Left forelimb (tissue), 1 donor: ENCODE results near the gene GABARAP.
"Not testable (repeated sequence)": the region's sequence is repeated elsewhere in the genome, so short reads cannot be mapped to it uniquely, and the experiment has no call there.

Experiments used
- DNase-seq: peaks from one replicate; pipeline ENCODE4 v3.0.0-alpha.2; 2018; ENCODE audit warnings: low spot score

Gene GABARAP

GRCh38 chr17:7260651-7261378 is 18.6 kb upstream of the GABARAP start:
- DNase-seq, result no peak

- DNase-seq, result no peak
Measured at GRCh38 chr17:7260151-7260550, 17.9 kb upstream of the GABARAP start.

DNA sequence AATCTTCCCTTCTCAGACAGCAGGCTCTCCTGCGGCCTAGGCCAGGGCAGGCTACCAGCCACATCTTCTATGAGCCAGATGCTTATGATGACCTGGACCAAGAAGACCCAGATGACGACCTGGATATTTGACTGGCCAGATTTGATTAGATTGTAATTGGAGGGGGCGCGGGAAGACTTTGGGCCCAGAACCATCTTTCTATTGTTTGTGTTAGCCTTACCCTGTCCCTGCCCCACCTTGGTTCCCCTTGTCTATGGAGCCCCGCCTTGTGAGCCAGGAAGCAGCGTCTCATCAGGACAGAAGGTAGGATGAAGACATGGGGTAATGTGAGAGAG is 17.3 kb upstream of the GABARAP start:
- DNase-seq, result no peak

DNA sequence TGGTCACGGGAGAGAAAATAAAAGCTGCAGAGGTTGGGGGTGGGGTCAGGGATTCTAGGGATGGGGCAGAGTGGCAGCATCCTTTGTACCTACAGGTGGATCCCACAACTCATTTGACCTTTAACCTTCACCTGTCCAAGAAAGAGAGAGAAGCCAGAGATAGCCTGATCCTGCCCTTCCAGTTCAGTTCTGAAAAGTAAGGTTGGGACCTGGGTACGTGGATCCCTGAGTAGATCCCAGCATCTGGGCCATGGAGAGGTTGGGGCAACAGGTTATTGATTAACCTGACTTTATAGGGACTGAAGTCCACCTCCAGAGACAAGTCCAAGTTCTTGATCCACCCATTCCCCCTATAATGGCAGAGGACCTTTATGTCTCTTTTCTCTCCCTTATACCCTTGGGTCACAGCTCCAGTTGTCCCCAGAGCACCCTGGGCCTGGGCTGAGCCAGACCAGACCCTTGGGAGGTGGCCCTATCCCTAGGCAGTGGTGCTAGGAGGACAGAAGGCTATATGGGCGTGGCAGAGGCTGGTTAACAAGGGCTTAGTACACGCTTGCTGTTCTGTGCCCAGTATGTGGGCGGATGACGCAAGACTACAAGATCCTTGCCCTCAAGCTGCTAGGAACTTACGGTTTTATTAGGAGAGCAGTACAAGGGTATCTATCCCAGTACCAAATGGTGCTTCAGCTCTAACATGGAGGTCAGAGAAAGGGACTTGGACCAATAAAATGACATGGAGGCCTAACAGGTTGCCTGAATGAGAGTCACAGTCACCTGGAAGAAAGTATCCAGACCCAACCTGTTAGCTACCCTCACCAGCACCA is 16.7 kb upstream of the GABARAP start:
- no peak for DNase-seq

DNA sequence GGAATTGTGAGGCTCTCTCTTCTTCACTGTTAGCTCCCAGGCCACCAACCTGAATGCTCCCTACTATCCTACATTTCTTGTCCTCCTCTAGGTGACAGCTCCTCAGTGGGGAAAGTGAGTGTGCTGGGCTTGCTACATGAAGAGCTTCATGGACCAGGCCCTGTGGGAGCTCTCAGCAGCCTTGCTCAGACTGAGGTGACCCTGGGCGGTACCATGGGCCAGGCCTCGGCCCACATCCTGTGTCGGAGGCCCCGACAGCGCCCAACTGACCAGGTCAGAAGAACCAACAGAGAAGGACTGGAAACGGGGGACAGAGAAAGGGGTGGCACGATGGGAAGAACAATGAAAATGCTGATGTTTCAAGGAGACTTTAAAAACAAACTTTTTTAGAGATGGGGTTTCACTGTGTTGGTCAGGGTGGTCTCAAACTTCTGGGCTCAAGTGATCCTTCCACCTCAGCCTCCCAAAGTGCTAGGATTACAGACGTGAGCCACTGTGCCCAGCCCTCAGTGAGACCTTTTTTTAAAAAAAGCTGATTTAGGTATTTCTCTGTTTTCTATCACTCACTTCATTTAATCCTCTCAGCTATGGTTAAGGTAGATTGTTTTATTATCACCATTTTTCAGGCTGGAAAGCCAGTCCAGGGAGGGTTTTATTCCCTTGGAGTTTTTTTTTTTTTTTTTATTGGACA is 14.7 kb upstream of the GABARAP start:
- no peak for DNase-seq

- DNase-seq, result no peak
Measured at GRCh38 chr17:7254511-7254910, 12.3 kb upstream of the GABARAP start.

- no peak for DNase-seq
Measured at GRCh38 chr17:7253082-7253481, 10.8 kb upstream of the GABARAP start.

GRCh38 chr17:7252176-7253043 is 10.2 kb upstream of the GABARAP start, which contains the start of gene ELP5:
Gene ELP5 (plus strand): TSS chr17:7252215. CDS start chr17:7252551, 336 bp downstream.
- DNase-seq, result peak; percentile 99

- DNase-seq, result peak; percentile 94
Measured at GRCh38 chr17:7251661-7252175, 9.5 kb upstream of the GABARAP start, which contains the start of gene CTDNEP1. Gene CTDNEP1 (minus strand): TSS chr17:7251734. CDS start chr17:7251296, 438 bp downstream.

DNA sequence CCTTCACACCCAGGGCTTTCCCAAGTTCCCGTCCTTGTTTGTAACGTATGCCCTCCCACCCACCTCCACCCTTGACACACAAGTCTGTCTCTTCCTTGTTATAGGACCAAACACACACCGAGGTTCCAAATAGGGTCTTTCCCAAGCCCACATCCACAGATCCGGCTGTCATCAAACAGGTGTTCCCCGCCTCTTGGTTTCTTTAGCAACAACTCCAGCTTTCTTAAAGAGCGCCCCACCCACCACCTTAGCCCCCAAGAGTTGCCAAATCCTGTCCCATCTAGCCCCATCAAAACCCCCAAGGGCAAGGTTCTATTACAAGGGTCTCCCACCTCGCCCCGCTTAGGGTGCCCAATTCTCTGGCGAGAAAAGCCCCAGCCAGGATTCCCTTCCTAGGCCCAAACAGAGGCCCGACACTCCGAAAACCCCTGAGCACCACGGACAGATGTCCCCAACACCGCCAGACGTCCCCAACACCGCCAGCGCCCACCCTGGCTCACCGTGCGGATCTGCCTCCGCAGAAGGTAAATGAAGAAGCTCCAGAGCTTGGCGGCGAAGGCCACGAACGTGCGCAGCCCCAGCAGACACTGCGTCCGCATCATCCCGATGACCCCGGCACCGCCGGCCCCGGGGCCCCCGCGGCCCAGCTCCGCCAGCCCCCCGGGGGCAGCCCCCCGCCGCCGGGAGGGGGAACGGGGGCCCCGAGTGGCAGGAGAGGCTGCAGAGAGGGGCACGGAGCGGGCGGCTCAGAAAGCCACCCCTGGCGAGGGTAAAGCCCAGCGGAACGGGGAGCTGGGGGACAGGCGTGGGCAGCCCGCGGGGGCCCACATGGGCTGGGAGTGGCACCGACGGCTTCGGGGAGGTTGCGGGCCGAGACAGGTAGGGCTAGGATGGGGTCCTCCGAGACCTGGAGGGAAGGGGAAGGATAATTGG is 8.7 kb upstream of the GABARAP start:
- DNase-seq, result no peak

GRCh38 chr17:7249830-7250229 is 7.6 kb upstream of the GABARAP start:
- no peak for DNase-seq

DNA sequence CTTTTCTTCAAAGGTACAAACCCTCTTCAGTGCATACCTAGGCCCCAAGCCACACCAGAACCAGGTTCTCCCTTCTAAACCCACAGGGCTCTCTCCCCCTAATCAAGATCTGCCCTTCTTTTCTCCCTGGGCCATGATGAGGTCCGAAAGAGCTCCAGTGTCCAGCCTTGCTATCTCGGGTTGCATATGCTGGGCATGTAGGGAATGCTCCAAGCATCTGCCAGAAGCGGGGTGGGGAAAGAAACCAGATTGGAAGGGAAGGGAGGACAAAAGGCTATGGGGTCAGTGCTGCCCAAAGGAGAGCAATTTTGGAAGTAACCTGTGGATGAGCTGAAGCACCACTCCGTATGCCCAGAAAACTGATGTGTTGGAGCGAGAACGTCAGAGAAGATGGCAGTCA is 7.0 kb upstream of the GABARAP start:
- no peak for DNase-seq

- DNase-seq, result no peak
Measured at GRCh38 chr17:7248796-7249195, 6.5 kb upstream of the GABARAP start.

DNA sequence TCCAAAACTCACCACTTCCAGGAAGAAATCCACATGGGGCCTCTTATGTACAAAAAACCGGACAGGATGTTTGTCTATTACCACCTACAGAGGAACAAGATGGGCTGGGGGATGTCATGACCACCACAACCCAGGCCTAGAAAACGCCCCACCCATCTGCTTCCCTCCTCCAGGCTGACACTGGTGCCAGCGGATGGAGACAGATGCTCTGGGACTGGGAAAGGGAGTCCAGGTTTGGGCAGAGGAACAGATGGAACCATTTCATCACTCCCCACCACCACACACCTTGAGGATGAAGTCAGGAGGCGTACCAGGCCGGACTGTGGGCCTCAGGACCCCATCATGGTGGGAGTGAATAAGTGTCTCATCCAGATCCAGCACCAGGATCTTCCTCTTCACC is 4.5 kb upstream of the GABARAP start:
- no peak for DNase-seq

DNA sequence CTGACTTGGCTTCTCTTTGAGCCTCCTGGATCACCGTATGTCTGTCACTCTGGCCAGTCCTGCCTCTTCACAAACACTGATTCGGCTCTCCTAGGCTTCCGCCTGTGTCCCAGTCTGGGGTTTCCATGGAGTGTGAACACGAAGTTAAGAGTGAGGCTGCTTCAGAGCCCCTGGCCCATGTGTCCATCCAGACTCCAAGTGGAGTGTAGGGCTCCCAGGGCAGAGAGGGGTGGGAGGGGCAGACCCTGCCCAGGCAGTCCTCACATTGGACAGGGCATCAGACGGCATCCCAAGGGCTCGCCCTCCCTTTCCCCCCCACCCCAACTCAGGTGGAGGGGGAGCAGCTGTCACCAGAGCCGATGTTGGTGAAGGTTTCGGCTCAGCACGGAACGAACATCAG is 1.6 kb upstream of the GABARAP start:
- not testable (repeated sequence) for DNase-seq

- DNase-seq, result no peak
Measured at GRCh38 chr17:7243453-7243729, 1.1 kb upstream of the GABARAP start.

- peak; percentile 98 for DNase-seq
Measured at GRCh38 chr17:7242717-7243452, 636 bp upstream of the GABARAP start.

DNA sequence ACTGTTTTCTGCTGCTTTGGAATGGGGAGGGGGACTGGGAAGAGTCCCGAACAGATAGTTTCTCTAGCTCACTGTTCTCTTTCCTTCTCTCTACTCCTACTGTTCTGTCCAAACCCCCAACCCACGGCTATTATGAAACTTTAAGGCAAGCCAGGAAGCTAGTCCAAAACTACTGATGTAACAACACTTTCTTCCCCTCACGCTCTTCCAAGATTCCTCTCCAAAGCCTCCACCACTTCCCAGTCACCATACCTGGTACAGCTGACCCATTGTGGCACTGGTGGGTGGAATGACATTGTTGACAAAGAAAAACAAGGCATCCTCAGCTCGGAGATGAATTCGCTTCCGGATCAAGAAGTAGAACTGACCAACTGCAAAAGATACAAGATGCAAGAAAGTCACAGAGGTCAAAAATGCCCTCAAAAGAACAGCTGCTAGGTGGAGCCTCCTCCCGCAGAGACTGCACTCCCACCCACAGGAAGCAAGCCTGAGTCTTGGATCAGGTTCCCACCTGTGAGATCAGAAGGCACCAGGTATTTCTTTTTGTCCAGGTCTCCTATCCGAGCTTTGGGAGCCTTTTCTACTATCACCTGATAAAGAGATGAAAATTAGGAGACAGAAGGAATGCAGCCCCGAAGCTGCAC is 1.0 kb downstream of the GABARAP start:
- no peak for DNase-seq

DNA sequence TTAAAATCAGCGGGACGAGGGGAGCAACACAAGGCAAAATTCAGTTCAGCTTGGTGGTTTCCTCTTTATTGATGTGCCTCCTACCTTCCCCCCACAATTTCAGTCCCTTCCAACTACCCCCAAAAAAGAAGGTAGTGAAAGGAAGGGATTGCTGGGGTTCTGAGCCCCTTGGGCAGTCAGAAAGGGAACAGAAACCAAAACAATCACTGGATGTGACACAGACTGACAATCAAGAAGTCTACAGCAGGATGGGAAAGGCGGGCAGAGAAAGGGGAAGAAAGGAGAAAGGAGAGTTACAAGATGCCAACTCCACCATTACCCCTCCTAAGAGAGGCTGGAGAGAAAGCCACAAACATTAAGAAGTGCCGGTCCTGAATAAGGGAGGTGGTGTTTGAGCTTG is 1.9 kb downstream of the GABARAP start:
- DNase-seq, result no peak
